NB4 (cell line): Measurements from ENCODE around the gene PRIMA1.

ENCODE experiments used
- DNase-seq: peaks from one replicate; pipeline ENCODE4 v3.0.0; 2010; ENCODE audit warnings: low read depth
- H3K4me3 ChIP-seq: one replicate; pipeline ENCODE4 v1.5.1; 2011; ENCODE audit warnings: mild to moderate bottlenecking, low read depth, low read length, moderate library complexity
- MAX ChIP-seq: IDR thresholded peaks from 2 replicates; pipeline ENCODE4 v1.6.1; 2011; ENCODE audit warnings: low read depth, low read length
- MYC ChIP-seq: IDR thresholded peaks from 2 replicates; pipeline ENCODE4 v1.6.1; 2011; ENCODE audit warnings: low read depth, low read length
- POLR2A ChIP-seq: IDR thresholded peaks from 2 replicates; pipeline ENCODE4 v1.6.1; 2011; ENCODE audit warnings: mild to moderate bottlenecking; ENCODE audit not compliant: insufficient read length; ENCODE audit errors: extremely low read depth
- TF ChIP-seq, protein P1 (sequence below): IDR thresholded peaks from one replicate; pipeline ENCODE4 v1.5.1; 2012; ENCODE audit warnings: low read depth, low read length

The PRIMA1 gene, protein sequence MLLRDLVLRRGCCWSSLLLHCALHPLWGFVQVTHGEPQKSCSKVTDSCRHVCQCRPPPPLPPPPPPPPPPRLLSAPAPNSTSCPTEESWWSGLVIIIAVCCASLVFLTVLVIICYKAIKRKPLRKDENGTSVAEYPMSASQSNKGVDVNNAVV

DNA sequence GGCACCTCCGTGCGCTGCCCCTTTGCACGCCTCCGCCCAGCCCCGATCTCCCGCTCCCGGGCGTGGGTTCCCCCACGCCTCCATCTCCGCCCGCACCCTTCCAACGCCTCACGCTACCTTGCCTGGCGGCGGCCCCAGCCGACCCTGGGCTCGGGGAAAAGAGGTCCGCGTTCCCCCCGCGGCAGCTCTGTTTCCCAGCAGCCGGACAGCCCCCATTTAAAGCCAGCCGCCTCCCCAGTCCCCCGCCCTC lies at the start of gene PRIMA1:
PRIMA1 (minus strand) TSS at position 193 of the 250 bp plus-strand sequence. CDS start 767 bp downstream, outside the sequence.
- DNase-seq, result no peak
- no peak for TF ChIP-seq MYC
- TF ChIP-seq, protein P1, sequence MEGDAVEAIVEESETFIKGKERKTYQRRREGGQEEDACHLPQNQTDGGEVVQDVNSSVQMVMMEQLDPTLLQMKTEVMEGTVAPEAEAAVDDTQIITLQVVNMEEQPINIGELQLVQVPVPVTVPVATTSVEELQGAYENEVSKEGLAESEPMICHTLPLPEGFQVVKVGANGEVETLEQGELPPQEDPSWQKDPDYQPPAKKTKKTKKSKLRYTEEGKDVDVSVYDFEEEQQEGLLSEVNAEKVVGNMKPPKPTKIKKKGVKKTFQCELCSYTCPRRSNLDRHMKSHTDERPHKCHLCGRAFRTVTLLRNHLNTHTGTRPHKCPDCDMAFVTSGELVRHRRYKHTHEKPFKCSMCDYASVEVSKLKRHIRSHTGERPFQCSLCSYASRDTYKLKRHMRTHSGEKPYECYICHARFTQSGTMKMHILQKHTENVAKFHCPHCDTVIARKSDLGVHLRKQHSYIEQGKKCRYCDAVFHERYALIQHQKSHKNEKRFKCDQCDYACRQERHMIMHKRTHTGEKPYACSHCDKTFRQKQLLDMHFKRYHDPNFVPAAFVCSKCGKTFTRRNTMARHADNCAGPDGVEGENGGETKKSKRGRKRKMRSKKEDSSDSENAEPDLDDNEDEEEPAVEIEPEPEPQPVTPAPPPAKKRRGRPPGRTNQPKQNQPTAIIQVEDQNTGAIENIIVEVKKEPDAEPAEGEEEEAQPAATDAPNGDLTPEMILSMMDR, result no peak
- TF ChIP-seq POLR2A, result no peak
- TF ChIP-seq MAX, result no peak
- H3K4me3 ChIP-seq, result no peak within 1 kb of the TSS

GRCh38 chr14:93834699-93835371 lies 46.5 kb upstream of the PRIMA1 start:
- TF ChIP-seq POLR2A (no peak), MAX (no peak), MYC (no peak)
- TF ChIP-seq, protein P1, result no peak
- no peak overlapping the region for H3K4me3 ChIP-seq
- no peak for DNase-seq

GRCh38 chr14:93832665-93833064 lies 44.4 kb upstream of the PRIMA1 start:
- no peak for DNase-seq
- TF ChIP-seq MAX (no peak), MYC (no peak), POLR2A (no peak)
- TF ChIP-seq, protein P1, result no peak
- no peak overlapping the region for H3K4me3 ChIP-seq

DNA sequence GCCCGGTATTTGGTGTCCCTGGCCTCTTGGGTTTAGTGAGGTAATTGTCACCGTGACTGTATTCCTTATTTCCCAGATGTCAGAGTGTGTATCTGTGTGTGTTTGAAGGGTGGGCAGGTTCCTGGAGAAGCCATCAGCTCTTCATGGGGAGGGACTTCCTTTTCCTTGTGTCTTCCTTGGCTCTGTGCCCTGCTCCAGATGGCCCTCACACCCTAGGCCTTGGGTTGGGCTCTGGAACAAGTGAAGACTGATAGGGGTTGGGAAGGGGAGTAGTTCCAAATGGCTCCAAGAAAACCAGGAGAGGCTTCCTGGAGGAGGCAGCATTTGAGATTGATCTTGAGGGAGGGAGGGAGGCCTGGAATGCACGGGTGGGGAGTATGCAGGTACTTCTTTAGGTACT lies 43.8 kb upstream of the PRIMA1 start:
- no peak for DNase-seq
- TF ChIP-seq, protein P1, result no peak
- TF ChIP-seq MAX (no peak), MYC (no peak), POLR2A (no peak)
- no peak overlapping the region for H3K4me3 ChIP-seq

DNA sequence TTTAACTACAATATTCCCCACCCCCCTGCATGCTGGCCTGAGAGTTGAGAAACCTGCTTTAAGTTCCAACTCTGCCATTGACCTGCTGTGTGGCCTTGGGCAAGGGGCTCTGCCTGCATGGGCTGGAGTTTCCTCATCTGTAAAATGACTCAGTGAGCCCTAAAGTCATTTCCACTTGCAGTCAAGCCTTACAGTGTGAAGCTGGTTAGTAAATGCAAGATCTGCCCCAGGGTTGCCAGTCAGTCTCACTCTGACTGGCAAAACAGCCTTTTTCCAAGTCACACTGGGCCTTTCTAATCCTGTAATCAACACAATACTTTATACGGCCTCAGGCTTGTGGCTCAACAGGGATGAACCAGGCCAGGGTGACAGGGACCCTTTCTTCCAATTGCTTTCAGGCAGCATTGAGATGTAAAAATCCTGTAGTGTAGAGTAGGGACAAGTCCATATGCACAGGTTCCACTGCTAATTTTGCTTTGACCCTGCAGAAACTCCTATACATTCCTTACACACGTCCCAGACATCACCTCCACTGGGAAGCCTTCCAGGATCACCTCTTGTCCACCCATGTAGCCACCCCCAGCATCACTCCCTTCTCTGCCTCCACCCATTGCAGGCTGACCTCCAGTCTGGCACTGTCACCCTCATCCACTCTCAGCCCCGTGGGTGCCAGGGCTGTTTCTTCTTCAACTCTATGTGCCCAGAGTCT lies 42.6 kb upstream of the PRIMA1 start:
- H3K4me3 ChIP-seq, result no peak overlapping the region
- no peak for TF ChIP-seq MYC
- no peak for TF ChIP-seq MAX
- TF ChIP-seq POLR2A, result no peak
- TF ChIP-seq, protein P1, result no peak
- no peak for DNase-seq
